Immature natural killer cell (primary cell): Measurements from ENCODE around the gene GNG11. TPM values are rescaled to one million over a fixed set of nuclear protein-coding genes. Genes with fewer than 3 reads are reported as not detected.
"Not testable (repeated sequence)": the region's sequence is repeated elsewhere in the genome, so short reads cannot be mapped to it uniquely, and the experiment has no call there.

ENCODE experiments used
- DNase-seq, 3 donors: peaks; one replicate each; pipeline ENCODE4 v3.0.0; 2022; ENCODE audit warnings: mixed read lengths in 1 of 3
- H3K27ac Mint-ChIP-seq, 6 donors: one replicate each; pipeline ENCODE4 v1.8.0; 2020; ENCODE audit warnings: mixed read lengths in 6 of 6, mild to moderate bottlenecking in 5 of 6, inconsistent platforms in 4 of 6, moderate library complexity in 3 of 6
- H3K27me3 Mint-ChIP-seq, 3 donors: one replicate each; pipeline ENCODE4 v1.8.0; 2020 to 2021; ENCODE audit warnings: low read depth in 3 of 3, mild to moderate bottlenecking in 3 of 3, mixed read lengths in 3 of 3, moderate library complexity in 3 of 3, inconsistent platforms in 1 of 3
- H3K36me3 Mint-ChIP-seq, 3 donors: one replicate each; pipeline ENCODE4 v1.8.0; 2020; ENCODE audit warnings: mixed read lengths in 3 of 3, inconsistent platforms in 2 of 3, mild to moderate bottlenecking in 2 of 3
- H3K4me1 Mint-ChIP-seq, 2 donors: one replicate each; pipeline ENCODE4 v1.8.0; 2020; ENCODE audit warnings: inconsistent platforms in 2 of 2, mild to moderate bottlenecking in 2 of 2, mixed read lengths in 2 of 2, moderate library complexity in 1 of 2
- H3K4me3 Mint-ChIP-seq, 5 donors: one replicate each; pipeline ENCODE4 v1.8.0; 2020; ENCODE audit warnings: mild to moderate bottlenecking in 5 of 5, mixed read lengths in 5 of 5, inconsistent platforms in 3 of 5, moderate library complexity in 3 of 5
- H3K9me3 Mint-ChIP-seq, 6 donors: one replicate each; pipeline ENCODE4 v1.8.0; 2020; ENCODE audit warnings: mild to moderate bottlenecking in 6 of 6, mixed read lengths in 6 of 6, inconsistent platforms in 4 of 6, moderate library complexity in 3 of 6
- polyA plus RNA-seq, 3 donors: library from polyadenylated mRNA; unstranded; fragments of 300-500 nt; fragmentation: Illumina TruSeq; gene quantifications; one replicate each; pipeline ENCODE4 v1.2.3, GENCODE V29; 2021

The GNG11 gene
- polyA plus RNA-seq, 3 donors from 2014 or later: 1.1 to 8.5 (median 1.5) TPM

DNA sequence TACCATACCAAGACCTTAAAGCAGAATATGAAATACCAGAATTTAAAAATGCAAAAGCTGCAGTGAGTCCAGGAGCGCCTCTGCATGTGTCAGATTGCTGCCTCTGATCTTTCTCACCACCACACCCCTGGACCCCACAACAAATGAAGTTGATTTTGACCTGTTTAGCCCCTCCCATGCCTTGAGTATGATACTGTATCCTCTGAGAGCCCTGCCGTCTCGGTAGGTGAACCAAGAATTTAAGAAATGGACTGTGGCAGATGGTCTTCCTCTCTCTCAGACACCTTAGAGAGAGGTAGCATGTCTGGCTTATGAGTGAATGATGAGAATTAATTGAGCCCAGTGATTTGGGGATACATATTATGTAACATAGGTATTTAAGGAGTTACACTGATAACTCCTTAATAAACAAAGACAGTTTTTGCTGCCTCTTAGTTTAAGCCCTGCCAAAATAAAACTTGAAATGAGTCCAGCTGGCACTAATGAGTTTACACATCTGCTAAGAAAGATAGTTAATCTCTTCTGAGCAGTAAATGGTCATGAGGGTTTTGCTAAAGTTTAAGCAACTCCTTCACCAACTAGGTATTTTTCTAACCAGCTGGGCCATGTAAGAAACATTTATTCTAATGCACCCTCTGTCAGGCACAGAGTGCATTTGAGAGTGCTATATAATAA lies 26.4 kb upstream of the GNG11 start:
- H3K9me3 Mint-ChIP-seq: peaks cover 0 to under 1% (median 0%) of the 10 kb centered on the region in 6 donors
- H3K27ac Mint-ChIP-seq: no peak overlapping the region
- no peak for DNase-seq
- H3K4me1 Mint-ChIP-seq: peaks cover 3% of the 10 kb centered on the region in 2 donors
- H3K27me3 Mint-ChIP-seq: peaks cover 6 to 26% (median 17%) of the 10 kb centered on the region in 3 donors
- H3K4me3 Mint-ChIP-seq: no peak overlapping the region
- H3K36me3 Mint-ChIP-seq: peaks cover 0 to 3% (median 0%) of the 10 kb centered on the region in 3 donors

DNA sequence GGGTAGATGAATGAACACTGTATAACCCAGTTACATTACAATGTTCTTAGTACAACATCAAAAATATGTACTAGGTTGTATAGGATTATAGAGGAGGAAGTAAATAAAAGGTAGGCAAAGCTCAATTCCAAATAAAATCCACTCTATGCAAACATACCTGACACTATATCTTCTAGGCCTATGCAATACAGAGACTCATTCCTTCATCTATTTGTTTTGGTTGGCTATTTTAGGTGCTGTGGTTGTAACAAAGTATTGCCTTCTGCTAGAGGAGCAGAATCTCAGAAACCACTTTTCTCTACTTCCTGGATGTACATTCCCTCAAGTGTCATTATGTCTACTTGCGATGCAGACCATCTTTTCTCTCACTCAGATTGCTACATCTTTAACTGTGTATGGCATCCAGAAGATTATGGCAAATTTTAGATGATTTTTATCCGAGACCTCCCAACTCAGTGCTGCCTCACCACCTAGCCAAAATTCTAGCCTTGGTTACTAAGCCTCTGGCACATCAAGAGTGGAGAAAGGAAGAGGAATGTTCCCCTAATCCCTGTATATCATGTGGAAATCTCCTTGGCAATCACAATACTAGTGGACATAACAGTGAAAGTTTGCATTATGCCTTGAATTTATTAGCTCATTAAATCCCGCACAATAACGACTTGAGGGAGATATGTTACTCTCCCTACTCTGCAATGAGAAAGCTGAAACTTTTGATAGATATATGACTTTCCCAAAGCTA lies 25.5 kb upstream of the GNG11 start:
- peaks cover 0 to 3% (median 0%) of the 10 kb centered on the region in 3 donors for H3K36me3 Mint-ChIP-seq
- H3K27ac Mint-ChIP-seq: no peak overlapping the region
- no peak for DNase-seq
- H3K4me1 Mint-ChIP-seq: no peaks in the 10 kb centered on the region
- H3K9me3 Mint-ChIP-seq: no peaks in the 10 kb centered on the region
- no peak overlapping the region for H3K4me3 Mint-ChIP-seq
- H3K27me3 Mint-ChIP-seq: peaks cover 6 to 26% (median 11%) of the 10 kb centered on the region in 3 donors

DNA sequence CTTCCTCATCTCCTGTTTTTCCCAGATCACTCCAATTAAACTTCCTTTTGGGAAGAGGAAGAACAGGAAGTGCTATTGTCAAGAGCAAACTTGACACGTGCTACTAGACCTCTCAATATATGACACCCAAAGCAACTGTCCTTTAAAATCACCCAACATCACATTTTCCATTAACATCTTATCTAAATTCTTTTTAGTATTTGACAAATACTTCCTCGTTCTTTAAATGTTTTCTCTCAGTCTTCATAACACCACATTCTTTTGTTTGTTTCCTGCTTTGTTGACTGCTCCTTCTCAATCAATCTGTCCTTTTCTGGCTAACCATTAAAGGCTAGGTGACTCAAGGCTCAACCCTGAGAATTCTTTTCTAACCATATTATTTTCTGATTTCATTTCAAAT lies 23.9 kb upstream of the GNG11 start:
- no peaks in the 10 kb centered on the region for H3K4me1 Mint-ChIP-seq
- peaks cover 0 to 17% (median 16%) of the 10 kb centered on the region in 3 donors for H3K27me3 Mint-ChIP-seq
- H3K9me3 Mint-ChIP-seq: no peaks in the 10 kb centered on the region
- H3K4me3 Mint-ChIP-seq: no peak overlapping the region
- H3K36me3 Mint-ChIP-seq: no peaks in the 10 kb centered on the region
- no peak for DNase-seq
- no peak overlapping the region for H3K27ac Mint-ChIP-seq

DNA sequence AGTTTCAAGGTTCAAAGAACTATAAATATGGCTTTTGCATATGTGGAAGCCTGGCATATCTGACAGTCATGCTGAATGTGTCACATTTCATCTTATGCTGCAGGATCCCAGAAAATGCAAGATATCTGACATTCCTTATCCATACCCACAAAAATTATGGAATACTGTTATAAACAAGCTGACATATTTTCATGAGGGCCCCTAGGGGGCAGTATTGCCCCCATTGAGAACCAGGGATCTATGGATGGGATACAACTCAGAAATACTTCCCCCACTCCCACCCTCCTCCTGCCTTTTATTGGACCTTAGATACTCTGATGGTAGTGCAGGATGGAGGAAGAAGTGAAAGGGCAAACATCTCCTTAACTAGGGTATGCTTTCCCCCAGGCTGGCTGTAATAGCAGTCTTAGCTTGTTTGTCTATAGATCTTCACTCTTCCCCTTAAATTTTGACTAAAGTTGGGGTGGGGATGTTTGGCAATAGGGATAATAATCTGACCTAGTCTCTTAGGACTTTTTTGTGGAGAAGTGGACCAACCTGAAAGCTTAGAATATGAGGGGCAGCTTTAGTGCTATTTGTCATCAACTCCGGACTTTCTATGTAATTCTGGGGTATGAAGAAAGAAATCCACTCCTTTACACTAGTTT lies 18.6 kb upstream of the GNG11 start:
- H3K4me3 Mint-ChIP-seq: no peak overlapping the region
- H3K4me1 Mint-ChIP-seq: no peaks in the 10 kb centered on the region
- H3K36me3 Mint-ChIP-seq: no peaks in the 10 kb centered on the region
- H3K9me3 Mint-ChIP-seq: no peaks in the 10 kb centered on the region
- no peak overlapping the region for H3K27ac Mint-ChIP-seq
- H3K27me3 Mint-ChIP-seq: peaks cover 6 to 11% (median 10%) of the 10 kb centered on the region in 3 donors
- peak in 1 of 3 donors; percentile 14 for DNase-seq

DNA sequence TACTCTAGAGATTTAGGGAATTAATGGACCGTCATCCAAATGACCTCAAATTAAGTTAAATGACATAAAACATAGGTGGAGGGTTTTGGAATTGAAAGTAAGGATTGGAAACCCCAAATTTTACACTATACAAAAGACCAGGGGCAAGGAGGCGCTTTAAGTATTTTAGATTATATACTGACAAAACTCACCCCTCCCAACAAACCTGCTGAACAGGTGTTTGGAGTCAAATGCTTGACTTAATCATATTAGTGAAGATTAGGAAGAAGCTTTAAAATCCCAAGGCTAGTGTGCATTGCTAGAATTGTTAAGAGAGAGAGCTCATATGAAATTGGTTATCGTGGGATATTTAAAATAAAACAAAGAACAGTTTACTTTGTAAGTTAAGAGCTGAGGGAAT lies 15.3 kb upstream of the GNG11 start, which contains the start of gene GNGT1:
TSS of gene GNGT1 (plus strand) at position 301 of the 400 bp plus-strand sequence. CDS start 180 bp downstream, outside the sequence.
- H3K27me3 Mint-ChIP-seq: peaks cover 5 to 10% (median 8%) of the 10 kb centered on the region in 3 donors
- no peaks in the 10 kb centered on the region for H3K9me3 Mint-ChIP-seq
- no peaks in the 10 kb centered on the region for H3K4me1 Mint-ChIP-seq
- H3K27ac Mint-ChIP-seq: no peak within 1 kb of the TSS
- no peak within 1 kb of the TSS for H3K4me3 Mint-ChIP-seq
- DNase-seq: no peak
- no peaks in the 10 kb centered on the region for H3K36me3 Mint-ChIP-seq

DNA sequence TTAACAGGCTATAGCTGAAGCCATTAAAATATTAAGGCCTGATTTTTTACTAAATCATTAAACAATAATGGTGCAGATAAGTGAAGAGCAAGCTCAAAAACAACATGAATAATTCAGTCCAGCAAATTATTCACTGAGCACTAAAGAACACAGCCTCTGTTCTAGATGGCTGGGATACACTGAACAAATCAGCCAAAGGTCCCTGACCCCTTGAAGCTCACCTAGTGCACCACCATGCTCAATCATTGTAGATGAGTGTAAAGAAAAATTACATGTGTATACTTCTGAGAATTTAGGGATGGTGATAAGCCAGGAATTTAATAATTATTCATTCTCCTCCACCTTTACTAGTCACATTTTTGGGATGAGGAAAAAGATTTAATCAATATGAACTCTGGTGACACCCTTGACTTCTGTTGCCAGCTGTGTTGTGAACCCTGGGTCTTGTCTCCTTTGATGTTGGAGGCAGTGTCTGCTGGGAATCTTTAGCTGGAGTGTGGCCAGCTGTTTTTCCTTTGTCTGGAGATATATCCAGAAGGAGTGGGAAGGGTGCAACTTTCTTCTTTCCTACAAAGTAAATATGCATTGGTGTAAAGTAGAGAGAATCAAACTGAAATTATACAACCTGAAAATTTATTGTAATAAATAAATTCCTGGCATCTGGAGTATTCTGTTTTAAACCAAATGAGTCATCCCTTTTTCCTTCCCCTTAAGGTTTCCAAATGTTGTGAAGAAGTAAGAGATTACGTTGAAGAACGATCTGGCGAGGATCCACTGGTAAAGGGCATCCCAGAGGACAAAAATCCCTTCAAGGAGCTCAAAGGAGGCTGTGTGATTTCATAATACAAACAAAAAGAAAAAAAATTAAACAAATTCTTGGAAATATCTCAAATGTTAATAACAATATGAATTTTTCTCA lies 11.2 kb upstream of the GNG11 start:
- Mint-ChIP-seq H3K27ac (no peak overlapping the region), H3K36me3 (peaks cover 0 to 4% (median 0%) of the 10 kb centered on the region in 3 donors), H3K4me3 (no peak overlapping the region), H3K27me3 (peaks cover 0 to 4% (median 2%) of the 10 kb centered on the region in 3 donors), H3K9me3 (no peaks in the 10 kb centered on the region), H3K4me1 (no peaks in the 10 kb centered on the region)
- no peak for DNase-seq

DNA sequence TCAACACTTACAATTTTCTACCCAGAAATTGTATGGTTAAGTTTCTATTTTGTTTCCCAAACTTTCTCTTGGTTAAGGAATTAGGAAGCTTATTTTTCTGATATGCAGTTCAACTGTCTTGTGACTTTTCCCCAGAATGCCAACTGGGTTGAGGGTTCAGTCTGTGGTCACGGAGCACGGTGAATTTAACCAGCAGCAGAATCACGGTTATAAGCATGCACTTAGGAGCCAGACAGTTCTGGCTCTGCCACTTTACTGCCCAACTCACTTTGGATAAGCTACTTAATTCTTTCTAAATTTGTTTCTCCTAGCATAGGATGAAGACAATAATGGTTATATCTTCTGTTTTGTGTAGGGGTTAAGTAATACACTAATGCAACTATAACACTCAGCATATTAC lies 10.3 kb upstream of the GNG11 start:
- not testable (repeated sequence) for H3K4me1 Mint-ChIP-seq, DNase-seq, H3K4me3 Mint-ChIP-seq, H3K27ac Mint-ChIP-seq, H3K36me3 Mint-ChIP-seq, H3K27me3 Mint-ChIP-seq, H3K9me3 Mint-ChIP-seq

DNA sequence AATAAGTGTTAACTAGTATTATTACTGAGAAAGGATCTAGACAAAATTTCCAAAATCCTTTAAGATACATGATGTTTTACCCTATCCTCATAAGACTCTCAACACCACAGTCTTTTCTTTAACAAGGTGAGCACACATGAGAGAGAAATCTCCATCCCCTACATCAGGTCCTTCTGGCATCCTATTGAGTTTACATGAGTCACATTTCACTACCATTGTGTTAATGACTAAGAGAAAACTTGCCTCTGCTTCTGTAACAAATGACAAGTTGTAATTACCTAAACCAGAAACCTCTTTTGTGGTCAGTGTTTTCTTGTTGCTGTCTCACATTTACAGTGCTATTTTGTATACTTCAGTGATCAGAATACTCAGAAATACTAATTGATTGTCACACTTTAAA lies 9.9 kb upstream of the GNG11 start:
- not testable (repeated sequence) for H3K27ac Mint-ChIP-seq

DNA sequence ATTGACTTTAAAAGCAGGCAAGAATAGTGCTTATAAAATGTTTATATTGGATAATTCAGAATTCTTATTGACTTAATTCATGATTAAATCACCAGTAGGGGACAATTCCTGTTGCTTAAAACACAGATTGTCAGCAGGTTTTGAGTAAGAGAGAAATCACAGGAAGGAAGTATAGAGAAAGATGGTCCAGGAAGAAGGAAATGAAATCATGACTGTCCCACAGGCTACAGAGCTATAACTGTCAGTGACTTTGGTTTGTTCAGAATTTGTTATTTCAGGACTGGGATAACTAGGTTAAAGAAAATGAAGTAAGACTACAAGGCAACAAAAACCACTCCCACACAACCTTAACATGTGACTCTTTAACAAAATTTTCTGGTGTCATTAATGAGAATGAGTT lies 8.3 kb upstream of the GNG11 start:
- Mint-ChIP-seq H3K4me1 (no peaks in the 10 kb centered on the region), H3K36me3 (peaks cover 0 to 4% (median 0%) of the 10 kb centered on the region in 3 donors), H3K4me3 (no peak overlapping the region), H3K27me3 (peaks cover 2 to 4% (median 4%) of the 10 kb centered on the region in 3 donors), H3K27ac (no peak overlapping the region), H3K9me3 (peaks cover 0 to 1% (median 0%) of the 10 kb centered on the region in 6 donors)
- DNase-seq: no peak

More for the DNA sequence above, 9.9 kb upstream of the GNG11 start:
- not testable (repeated sequence) for H3K4me3 Mint-ChIP-seq, H3K27me3 Mint-ChIP-seq, DNase-seq, H3K4me1 Mint-ChIP-seq, H3K9me3 Mint-ChIP-seq, H3K36me3 Mint-ChIP-seq

DNA sequence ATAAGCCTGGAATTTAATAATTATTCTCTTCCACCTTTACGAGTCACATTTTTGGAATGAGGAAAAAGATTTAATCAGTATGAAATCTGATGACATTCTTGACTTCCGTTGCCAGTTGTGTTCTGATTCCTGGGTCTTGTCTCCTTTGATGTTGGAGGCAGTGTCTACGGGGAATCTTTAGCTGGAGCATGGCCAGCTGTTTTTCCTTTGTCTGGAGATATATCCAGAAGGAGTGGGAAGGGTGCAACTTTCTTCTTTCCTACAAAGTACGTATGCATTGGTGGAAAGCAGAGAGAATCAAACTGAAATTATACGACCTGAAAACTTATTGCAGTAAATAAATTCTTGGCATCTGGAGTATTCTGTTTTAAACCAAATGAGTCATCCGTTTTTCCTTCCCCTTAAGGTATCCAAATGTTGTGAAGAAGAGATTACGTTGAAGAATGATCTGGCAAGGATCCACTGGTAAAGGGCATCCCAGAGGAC lies 6.9 kb upstream of the GNG11 start:
- no peaks in the 10 kb centered on the region for H3K4me1 Mint-ChIP-seq
- no peak overlapping the region for H3K27ac Mint-ChIP-seq
- no peak for DNase-seq
- peaks cover 2 to 4% (median 4%) of the 10 kb centered on the region in 3 donors for H3K27me3 Mint-ChIP-seq
- H3K9me3 Mint-ChIP-seq: peaks cover 0 to 1% (median 0%) of the 10 kb centered on the region in 6 donors
- no peak overlapping the region for H3K4me3 Mint-ChIP-seq
- peaks cover 0 to 4% (median 0%) of the 10 kb centered on the region in 3 donors for H3K36me3 Mint-ChIP-seq

DNA sequence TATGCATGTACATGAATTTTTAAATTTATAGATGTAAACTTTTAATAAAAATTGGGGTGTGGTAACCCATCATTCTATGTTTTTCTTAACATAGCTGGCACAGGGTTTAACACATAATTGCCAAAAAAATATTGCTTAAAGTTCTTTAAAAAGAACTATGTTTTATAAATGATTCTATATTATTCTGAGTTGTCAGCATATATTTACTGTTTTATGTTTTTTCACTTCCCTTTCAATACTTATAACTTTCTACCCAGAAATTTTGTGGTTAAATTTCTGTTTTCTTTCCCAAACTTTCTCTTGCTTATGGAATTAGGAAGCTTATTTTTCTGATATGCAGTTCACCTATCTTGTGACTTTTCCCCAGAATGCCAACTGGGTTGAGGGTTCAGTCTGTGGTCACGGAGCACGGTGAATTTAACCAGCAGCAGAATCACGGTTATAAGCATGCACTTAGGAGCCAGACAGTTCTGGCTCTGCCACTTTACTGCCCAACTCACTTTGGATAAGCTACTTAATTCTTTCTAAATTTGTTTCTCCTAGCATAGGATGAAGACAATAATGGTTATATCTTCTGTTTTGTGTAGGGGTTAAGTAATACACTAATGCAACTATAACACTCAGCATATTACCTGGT lies 6.2 kb upstream of the GNG11 start:
- DNase-seq, H3K4me3 Mint-ChIP-seq, H3K9me3 Mint-ChIP-seq, H3K4me1 Mint-ChIP-seq, H3K27me3 Mint-ChIP-seq, H3K27ac Mint-ChIP-seq, H3K36me3 Mint-ChIP-seq: not testable (repeated sequence)

DNA sequence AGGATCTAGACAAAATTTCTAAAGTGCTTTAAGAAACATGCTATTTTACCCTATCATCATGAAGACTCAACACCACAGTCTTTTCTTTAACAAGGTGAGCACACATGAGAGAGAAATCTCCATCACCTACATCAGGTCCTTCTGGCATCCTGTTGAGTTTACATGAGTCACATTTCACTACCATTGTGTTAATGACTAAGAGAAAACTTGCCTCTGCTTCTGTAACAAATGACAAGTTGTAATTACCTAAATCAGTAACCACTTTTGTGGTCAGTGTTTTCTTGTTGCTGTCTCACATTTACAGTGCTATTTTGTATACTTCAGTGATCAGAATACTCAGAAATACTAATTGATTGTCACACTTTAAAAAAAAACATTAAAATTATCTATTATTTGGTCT lies 5.6 kb upstream of the GNG11 start:
- H3K9me3 Mint-ChIP-seq, DNase-seq, H3K36me3 Mint-ChIP-seq, H3K27ac Mint-ChIP-seq, H3K4me1 Mint-ChIP-seq, H3K27me3 Mint-ChIP-seq, H3K4me3 Mint-ChIP-seq: not testable (repeated sequence)

DNA sequence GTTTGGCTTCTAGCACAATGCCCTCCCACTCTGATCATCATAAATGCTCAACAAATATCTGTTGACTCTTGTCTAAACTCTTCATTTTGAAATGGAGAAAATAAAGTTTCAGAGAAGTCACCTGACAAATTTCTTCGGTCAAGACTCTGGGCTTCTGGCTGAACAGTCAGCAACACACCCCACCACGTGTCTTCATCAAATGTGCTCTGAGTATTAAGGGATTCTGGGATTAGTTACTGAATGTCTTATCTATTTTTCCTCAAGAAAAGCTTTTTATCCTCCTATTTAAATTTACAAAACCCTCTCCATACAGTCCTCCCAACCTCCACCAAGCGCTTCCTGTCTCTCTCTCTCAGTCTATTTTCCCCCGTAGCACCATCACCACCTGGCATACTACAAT lies 5.2 kb upstream of the GNG11 start:
- DNase-seq, H3K36me3 Mint-ChIP-seq, H3K27ac Mint-ChIP-seq: not testable (repeated sequence)

More for the DNA sequence above, 5.2 kb upstream of the GNG11 start:
- not testable (repeated sequence) for H3K9me3 Mint-ChIP-seq, H3K4me1 Mint-ChIP-seq, H3K4me3 Mint-ChIP-seq
- H3K27me3 Mint-ChIP-seq: peaks cover 0 to 11% (median 4%) of the 10 kb centered on the region in 3 donors
